GM10248 (cell line): Measurements from ENCODE around the gene RANBP17.

Source experiments
- CTCF ChIA-PET: fragments of 300-600 bp; sonication (Branson Sonifier 250); formaldehyde crosslinking; extraction: SDS; loops from one replicate; lab custom pipeline; 2021; ENCODE audit warnings: antibody characterized with exemption; lab: Yijun Ruan, JAX
- POLR2A ChIA-PET: fragments of 350-650 bp; sonication (Branson Sonifier 250); formaldehyde crosslinking; extraction: SDS; loops from one replicate; lab custom pipeline; 2020; ENCODE audit warnings: antibody characterized with exemption; lab: Yijun Ruan, JAX
- DNase-seq: peaks from one replicate; pipeline ENCODE4 v3.0.0; 2012; ENCODE audit errors: extremely low spot score
- CTCF ChIP-seq: IDR thresholded peaks from 2 replicates; pipeline ENCODE4 v1.5.1; 2012; ENCODE audit warnings: mild to moderate bottlenecking, low read depth; ENCODE audit errors: extremely low read depth, missing control alignments, control extremely low read depth

Gene RANBP17

GRCh38 chr5:170875811-170876210 is 14.0 kb downstream of the RANBP17 start:
- POLR2A ChIA-PET, result no interaction called here
- CTCF ChIA-PET, result interaction anchor here (1.0 kb wide), 1 partner anchor 15 kb away, joined by 3 read pairs; no protein-coding TSS in a partner anchor
- DNase-seq, result no peak
- TF ChIP-seq CTCF, result no peak

GRCh38 chr5:170880084-170880483 is 18.3 kb downstream of the RANBP17 start:
- no peak for DNase-seq
- ChIA-PET POLR2A (no interaction called here), CTCF (no interaction called here)
- TF ChIP-seq CTCF, result no peak

- CTCF ChIA-PET, result no interaction called here
- POLR2A ChIA-PET, result no interaction called here
- DNase-seq, result no peak
- no peak for TF ChIP-seq CTCF
These were observed 20.5 kb downstream of the RANBP17 start for GRCh38 chr5:170882345-170882744.

- ChIA-PET CTCF (no interaction called here), POLR2A (no interaction called here)
- TF ChIP-seq CTCF, result no peak
- no peak for DNase-seq
These were observed 23.4 kb downstream of the RANBP17 start for GRCh38 chr5:170885256-170885655.

GRCh38 chr5:170885809-170886208 is 24.0 kb downstream of the RANBP17 start:
- no peak for TF ChIP-seq CTCF

GRCh38 chr5:170886210-170886894 is 24.5 kb downstream of the RANBP17 start:
- no peak for TF ChIP-seq CTCF
- DNase-seq, result no peak
- ChIA-PET CTCF (no interaction called here), POLR2A (no interaction called here)

More at GRCh38 chr5:170885809-170886208, 24.0 kb downstream of the RANBP17 start:
- ChIA-PET POLR2A (no interaction called here), CTCF (no interaction called here)
- DNase-seq, result no peak
